Measurements from ENCODE around the gene GALNT14.

Gene GALNT14

DNA sequence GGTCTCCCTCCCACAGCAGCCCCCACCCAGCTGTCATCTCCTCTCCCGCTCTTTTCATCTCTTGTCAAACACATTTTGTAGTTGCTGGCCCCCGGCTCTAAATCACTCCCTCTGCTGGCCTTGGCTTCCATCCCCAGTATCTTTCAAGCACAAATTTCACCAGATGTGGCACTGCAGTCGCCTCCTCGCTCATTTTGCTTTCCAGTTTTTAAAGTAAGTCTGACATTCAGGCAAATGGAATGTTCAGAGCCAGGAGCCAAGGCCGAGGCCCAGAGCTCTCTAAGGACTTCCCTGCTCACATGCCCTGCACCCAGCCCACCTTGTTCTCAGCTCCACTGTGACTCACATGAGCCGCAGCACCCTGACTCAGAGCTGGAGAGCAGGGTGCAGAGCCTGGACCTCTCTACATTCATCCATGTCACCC, 158.4 kb downstream of the GALNT14 start:
- no peak for DNase-seq (ENCODE audit: low read depth in 2 of 2)

DNA sequence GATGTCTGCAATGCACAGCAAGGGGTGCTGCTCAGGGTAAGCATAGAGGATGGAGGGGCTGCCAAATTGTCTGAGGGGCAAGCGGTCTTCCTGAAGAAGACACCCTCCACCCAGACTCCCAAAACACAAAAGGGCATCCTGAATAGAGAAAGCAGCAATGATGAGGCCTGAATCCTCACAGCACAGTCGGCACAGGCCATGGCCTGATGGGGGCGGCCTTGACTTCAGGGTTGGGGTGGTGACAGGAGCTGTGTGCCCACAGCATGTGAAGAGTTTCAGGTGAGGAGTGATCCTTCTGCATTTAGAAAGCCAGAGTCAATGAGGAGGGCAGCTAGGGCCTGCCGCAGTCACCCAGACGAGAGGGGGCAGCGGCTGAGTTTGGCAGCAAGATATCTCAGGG, 159.4 kb downstream of the GALNT14 start:
- DNase-seq (ENCODE audit: low read depth in 2 of 2): no peak

DNA sequence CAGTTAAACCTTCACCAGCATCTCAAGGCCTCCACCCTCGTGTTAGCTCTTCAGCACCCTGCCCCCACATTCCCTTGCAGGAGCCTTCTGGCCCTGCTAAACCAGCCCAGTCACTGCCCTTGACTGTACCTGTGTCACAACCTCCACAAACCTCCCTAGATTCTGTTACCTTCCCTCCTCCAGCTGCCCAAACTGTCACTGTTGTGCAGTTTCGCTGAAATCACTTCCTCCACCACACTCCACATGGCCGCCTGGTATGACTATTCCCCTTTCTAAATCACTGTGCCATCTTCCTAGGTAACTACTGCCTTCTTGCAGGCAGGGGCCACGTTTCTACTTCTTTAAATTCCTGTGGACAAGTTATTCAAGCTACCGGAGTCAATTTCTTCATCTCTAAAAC, 160.2 kb downstream of the GALNT14 start:
- DNase-seq (ENCODE audit: low read depth in 2 of 2): no peak

DNA sequence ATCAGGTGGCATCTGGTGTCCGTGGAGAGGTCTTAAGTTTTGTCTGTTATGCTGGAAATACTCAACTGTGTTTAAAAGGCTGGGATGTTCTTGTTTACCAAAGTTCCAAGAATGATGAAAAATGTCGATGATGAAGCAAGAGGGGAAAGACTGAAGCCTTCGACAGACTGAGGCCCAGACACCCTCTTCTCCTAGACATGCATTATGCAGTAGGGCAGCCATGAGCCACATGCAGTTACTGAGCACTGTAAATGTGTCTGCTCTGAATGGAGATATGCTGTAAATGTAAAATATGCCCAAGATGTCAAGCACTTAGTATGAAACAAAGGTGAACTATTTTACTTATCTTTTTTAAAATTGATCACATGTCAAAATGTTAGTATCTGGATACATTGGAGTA, 163.1 kb downstream of the GALNT14 start:
- no peak for DNase-seq (ENCODE audit: low read depth in 2 of 2)

DNA sequence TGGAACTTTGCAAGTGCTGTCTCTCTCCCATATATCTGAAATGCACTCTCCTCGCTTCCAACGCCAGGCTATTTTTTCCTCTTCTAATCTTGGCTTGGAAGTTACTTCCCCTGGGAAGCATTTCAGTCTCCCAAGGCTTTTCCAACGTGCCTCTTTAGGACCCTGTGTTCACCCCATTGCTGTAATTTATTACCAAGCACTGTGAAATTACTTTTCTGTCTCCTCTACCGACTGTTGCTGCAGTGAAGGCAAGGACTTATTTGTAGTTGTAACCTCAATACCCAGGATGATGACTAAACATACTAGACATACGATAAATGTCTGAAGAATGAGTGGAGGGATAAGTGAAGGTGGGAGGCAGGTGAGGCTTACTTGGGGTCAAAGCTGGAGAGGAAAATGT, 163.7 kb downstream of the GALNT14 start:
- no peak for DNase-seq (ENCODE audit: low read depth in 2 of 2)

DNA sequence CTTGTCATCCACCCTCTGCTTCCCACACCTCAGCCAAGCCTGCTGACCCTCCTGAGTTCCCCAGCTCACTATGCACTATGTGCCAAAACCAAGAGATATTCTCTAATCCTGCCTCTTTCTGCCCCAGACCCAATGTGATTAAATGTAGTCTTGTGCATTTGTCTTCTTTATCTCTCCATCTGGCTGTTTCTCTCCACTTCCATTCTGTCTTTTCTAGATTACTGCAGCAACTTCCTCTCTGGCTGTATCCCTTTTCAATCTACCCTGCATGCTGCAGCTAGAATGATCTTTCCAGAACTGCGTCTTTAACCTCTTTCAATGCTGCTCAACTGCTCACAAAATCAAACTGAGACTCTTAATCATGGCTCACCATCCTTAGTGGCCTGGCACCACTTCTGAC, 164.1 kb downstream of the GALNT14 start:
- no peak for DNase-seq (ENCODE audit: low read depth in 2 of 2)

DNA sequence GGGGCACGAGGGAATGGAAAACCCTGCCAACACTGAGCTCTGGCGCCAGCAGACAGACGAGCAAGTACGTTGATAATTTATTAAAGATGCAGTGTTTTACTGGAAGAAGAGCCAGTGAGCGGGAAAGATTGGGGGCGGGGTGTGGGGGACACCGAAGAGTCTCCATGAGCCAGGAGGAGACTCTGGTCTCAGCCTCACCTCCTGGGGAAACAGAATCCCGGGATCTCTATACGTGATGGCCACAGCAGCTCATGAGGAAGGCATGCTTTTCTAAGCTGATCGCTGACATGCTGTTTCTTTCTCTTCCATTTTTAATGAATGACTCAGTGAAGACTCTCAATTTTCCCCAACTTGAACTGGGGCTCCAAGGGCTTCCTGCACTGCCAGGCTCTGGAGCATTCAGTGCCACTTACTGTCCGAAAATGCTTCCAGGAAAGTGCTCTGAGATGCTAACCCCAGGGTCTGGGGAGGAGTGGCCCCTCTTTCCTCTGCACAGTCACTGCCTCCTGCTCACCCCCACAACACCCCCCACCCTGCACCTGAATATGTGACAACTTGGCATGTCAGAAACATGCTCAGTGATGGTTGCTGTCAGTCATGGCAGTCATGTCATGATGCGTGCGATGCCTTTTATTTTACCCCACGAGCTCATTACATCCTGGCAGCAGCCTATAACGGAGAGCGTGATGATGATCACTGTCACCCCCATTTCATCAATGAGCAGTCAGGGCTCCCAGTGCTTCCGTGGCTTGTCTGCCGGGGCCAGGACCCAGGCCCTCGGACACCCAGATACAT, 166.8 kb downstream of the GALNT14 start:
- DNase-seq (ENCODE audit: low read depth in 2 of 2): no peak

DNA sequence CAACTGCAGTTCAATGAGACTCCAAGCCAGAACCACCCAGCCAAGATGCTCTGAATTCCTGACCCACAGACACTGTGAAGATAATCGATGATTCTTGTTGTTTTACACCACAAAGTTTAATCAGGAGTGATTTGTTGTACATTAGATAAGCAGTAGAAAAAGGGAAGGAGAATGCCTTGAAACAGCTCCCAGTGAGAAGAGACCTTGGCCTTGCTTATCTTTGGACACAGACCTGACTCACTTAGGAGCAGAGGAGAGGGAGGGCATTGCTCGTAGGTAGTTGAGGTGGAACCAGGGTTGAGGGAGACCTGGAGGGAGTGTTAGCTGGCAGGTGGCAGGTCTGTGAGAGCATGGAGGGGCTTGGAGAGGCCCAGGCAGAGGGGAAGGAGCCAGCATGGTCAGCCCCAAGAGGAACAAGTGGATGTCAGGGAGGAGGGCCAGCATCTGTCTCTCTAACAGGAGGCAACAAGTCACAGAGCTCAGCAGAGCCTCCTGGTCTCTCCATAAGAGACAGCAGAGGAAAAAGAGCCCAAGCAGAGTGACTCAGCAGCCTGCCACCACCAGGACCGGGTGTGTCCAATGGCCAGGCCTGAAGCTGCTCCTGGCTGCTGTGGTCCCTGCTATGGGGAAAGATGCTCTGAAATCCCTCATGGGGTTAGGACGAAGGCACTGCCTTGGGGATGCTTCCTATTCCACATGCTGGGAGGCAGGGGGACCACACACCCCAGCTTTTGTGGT, 169.4 kb downstream of the GALNT14 start:
- DNase-seq (ENCODE audit: low read depth in 2 of 2): no peak

DNA sequence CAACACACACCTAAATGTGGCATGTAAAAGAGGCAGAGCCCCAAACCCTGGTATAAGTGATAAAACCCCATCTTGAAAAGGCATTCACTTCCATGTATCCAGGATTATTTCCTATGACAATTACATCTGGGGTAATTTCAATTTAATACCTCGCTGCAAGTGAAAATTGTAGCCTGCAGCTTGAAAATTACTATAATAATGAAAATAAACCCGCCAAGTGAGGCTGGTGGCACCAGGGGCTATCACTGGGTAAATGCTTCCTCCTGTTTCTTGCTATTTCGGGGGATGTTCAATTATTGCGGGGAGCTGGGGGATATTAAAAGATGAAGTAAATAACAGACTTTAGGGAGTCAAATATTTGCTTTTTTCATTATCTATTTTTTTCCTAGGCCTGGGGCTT, 171.5 kb downstream of the GALNT14 start:
- no peak for DNase-seq (ENCODE audit: low read depth in 2 of 2)

DNA sequence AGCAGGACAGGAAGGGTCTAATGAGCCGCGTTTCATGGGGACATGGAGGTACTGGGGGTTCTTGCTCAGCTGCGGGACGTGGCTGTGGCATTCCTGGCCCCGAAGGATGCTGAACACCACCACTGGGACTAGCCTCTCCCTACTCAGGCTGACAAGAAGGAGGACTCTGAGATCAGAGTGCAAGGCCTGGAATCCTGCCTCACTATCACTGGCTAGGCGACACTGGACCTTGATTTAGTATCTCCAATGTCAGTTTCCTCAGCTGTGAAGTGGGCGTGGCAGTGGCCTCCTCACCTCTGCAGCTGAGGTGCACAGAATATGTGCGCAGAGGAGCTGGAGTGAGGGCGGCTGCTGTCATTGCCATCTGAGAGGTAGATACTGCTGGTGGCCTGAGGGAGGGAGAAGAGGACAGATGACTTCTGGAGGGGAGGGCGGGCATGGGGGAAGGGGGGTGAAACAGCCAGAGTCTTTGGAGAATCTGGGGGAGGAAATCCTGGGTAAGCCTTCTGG, 173.2 kb downstream of the GALNT14 start:
- DNase-seq (ENCODE audit: low read depth in 2 of 2): no peak

DNA sequence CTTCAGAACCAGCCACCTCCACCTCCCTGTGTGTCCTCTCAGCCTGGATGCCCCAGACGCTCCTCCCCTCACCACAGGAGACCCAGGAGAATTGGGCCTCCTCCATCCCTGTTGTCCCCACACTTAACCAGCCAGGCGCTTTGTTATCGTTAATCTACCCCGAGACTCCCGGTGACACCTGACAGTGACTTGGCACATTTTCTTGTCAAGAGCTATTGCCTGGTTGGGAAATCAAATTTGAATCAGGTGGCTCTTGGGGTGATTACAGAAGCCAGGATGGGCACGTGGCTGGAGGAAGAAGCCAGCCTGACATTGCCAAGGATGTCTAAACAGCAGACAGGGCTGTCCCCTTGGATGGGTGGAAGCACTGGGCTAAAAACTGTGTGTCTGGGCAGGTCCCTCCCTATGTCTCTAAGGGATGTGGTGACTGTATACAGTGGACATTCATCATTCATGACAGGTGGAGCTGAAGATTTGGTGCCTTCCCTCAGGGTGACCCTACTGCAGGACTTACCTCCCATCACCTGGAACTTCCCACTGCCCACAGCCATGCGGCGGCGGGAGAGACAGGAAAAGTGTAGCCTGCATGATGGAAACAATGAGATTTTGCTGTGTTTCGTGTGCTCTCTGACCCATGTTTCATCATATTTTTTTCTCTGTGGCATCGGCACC, 173.8 kb downstream of the GALNT14 start:
- DNase-seq (ENCODE audit: low read depth in 2 of 2): no peak

DNA sequence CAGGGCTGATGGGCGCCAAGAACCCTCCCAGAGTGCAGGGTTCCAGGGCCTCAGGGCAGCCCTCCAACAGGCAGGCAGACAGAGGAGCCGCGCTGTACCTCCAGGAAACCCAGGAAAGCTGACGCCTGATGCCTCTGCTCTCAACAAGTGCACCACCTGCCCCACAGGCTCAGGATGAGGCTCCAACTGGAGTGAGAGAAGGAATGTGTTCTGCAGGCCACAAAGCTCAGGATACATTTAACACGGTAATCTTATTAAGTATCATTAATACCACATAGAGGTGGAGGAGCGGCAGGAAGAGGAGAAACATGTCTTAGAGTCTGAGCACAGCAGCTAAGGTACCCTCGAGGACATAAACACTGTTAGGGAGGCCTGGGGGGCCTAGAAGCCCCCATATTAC, 175.1 kb downstream of the GALNT14 start:
- DNase-seq (ENCODE audit: low read depth in 2 of 2): no peak

DNA sequence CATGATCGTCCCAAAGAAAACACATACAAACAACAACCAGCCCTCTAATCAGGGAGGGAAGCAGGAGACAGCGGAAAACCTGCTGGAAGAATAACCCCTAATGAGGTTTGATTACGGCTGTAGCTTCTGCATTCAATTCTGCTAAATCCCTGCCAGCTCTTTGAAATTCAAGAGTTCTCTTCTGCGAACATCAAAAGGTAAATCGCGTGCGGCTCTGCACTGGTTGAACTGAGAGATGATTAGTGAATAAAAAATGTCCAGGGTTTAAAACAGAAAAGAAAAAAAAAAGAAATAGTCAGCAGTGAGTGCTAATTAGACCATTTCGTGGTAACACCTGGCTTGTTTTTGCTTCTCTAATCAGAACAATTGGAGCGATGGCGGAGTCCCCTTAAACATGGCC, 178.0 kb downstream of the GALNT14 start:
- no peak for DNase-seq (ENCODE audit: low read depth in 2 of 2)

DNA sequence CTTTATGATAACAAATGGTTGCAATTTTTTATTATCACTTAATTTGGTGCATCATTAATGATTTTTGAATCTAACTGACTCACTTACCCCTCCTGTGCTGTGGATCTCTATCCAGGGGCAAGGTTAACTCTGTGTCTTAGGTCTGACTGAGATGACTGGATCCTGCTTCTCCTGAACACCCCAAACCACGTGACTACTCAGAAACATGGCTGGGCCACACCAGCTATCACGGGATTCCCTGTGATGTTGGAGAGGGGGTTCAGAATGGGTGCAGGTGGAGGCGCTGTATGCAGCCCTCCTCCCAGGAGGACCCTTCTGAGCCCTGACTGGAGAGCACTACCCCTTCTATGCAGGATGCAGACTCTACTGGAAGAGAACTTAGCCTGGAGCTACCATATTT, 178.6 kb downstream of the GALNT14 start:
- DNase-seq (ENCODE audit: low read depth in 2 of 2): no peak

DNA sequence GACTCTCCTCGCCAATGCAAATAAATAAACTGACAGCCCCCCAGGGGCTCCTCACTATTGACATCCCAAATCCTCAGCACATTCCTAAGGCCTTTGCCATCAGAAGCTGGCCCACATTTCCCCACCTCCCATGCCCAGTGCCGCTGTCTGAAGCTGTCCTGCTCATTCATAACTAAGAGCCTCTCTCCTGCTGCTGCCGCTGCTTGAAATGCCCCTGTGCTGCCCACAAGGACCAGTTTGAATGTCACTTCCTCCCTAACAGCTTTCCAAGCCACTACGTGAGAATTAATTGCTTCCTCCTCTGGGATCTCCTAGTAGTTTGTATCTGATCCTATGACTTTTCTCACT, 179.3 kb downstream of the GALNT14 start:
- no peak for DNase-seq (ENCODE audit: low read depth in 2 of 2)

DNA sequence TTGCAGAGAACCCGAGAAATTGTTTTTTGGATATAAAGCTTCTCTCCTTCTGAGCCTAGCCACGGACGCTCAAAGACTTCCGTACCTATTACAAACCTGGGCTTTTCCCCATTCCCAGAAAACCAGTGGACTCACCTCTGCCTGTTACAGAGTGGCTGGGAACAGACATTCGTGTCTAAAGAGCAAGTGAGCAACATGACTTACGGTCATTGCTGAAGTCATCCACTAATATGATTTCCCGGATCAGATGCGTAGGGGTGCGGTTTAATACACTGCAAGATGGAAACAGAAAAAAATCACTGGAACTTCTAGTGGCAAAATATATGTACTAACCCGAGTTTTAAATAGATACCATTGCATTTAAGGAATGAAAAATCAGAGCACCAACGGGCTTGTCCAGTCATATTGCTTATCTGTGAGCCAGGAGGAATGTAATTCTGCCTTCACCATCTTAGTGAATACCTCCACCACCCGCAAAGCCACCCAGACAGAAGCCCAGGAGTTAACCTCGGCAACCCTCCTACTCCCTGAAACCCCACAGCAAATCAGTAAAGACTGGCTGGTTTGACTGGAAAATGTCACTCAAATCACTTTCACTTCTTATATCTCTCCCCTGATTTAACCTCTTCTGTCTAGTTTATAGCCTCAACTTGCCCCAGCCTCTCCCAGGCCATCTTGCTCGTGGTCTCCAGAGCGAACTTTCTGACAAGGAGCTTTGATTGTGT, 179.9 kb downstream of the GALNT14 start:
- no peak for DNase-seq (ENCODE audit: low read depth in 2 of 2)

DNA sequence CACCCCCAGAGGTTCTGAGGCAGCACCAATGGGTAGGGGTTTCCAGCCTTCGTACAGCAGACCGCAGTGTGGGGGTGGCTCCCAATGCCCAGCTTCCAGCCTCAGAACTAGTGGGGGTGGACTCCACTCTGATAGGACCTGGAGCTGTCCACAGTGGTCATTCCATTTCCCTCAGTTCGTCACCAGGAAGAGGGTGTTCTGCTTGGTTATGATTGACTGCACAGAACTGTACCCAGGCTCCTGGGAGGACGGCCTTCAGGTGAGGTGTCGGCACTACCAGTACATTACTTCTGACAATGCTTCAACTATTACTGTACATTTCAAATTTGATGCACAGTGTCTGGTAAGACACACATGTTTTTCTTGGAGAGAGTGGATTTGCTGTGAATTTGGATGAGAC, 180.6 kb downstream of the GALNT14 start:
- no peak for DNase-seq (ENCODE audit: low read depth in 2 of 2)

DNA sequence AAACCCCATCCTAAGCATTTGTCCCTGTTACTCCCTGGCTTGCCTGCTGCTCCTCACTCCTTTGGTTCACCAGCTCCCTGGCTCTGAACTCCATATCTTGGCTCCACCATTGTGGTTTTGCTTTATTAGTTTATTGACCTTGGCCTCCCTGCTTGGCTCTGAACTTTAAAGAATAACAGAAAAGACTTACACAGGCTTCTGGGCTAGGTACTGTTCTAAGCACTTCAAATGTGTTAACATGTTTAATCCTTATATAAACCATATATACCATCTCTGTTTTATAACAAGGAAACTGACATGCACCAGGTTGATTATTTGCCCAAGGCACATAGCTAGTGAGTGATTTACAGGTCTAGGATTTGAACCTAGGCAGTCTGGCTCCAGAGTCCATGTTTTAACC, 181.2 kb downstream of the GALNT14 start:
- no peak for DNase-seq (ENCODE audit: low read depth in 2 of 2)

DNA sequence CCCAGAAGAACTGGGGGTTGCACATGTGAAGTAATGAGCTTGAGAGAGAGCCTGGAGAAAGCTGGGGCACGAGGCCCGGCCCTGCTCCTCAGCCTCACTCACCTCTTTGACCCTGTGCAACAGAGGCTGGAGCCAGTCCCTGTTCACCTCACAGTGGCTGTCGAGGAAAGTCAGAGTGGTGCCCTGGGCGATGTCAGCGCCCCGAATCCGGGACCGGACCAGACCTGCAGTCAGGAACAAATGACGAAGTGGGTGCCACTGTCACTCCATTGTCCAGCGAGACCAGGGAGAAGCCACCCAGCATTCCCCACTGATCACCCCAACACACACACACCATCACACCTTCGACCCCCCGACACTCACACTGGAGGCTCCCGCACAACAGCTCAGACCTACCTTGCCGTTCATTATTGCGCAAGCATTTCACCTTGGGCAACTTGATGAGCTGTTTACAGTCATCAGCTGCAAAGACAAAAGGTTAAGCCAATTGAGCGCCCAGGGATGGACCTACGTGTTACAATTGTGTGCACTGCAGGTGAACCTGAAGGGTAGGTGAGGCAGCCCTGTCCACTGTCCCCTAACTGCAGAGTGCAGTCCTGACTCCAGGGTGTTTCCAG, 182.6 kb downstream of the GALNT14 start:
- DNase-seq (ENCODE audit: low read depth in 2 of 2): no peak

DNA sequence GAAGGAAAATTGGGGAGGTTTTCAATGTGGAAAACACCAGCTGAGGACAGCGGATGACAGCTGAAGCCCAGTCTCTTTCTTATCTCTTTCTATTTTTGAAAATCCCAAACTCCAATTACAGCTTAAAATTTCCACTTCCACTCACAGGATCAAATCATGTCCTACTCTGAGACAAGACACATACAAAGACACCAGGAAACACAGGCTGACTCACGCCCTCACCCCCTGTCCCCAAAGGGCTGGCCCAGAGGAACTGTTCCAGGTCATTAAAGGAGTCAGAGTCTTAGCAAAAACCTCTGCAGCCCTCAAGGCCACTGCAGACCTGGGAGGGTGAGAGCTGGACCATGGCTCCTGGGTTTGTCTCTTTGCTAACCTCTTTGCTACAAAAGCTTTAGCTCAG, 187.9 kb downstream of the GALNT14 start:
- no peak for DNase-seq (ENCODE audit: low read depth in 2 of 2)

DNA sequence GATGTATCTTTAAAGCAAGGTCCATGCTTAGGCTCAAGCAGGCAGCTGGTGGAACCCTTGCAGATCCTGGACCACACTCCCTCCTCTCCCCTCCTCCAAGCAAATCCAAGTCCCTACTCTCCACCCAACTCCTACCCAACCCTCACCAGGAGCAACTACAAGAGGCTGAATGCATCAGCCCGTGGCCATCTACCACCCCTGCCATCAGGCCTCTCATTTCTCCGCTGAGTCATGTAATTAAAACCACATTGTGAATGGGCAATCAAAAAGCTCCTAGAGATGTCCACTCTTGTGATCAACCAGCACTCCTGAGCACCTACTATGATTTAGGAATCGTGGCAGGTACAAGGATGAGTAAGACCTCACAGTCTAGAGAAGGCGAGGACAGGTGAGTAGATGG, 188.8 kb downstream of the GALNT14 start:
- no peak for DNase-seq (ENCODE audit: low read depth in 2 of 2)

DNA sequence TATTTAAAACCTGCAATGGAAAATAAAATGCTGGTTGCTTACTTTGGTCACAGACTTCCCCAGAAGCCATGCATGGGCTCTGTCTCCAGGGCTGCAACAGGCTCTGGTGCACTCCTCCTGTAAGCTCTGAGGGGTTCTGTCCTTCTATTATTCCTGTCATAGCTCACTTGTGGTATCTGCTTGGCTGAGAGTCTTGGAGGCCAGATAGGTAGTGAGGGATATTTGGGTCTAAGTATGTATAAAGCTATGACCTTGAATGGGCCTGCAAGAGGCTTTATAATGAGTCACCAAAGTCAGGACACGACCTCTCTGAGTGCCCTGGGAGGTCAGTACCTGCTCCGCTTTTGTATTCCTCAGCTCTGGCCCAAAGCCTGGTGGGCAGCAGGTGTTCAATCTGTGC, 189.4 kb downstream of the GALNT14 start:
- no peak for DNase-seq (ENCODE audit: low read depth in 2 of 2)

All from stimulated activated CD4-positive, alpha-beta T cell treated with anti-CD3 and anti-CD28 coated beads, Interleukin-15, amount 100 ng/mL, for 48 hours (primary cell).